NOMO-1 treated with dmso at 0.1 percent for 144 hours (cell line): ENCODE results near the gene UBE4A.
"Not testable (repeated sequence)": the region's sequence is repeated elsewhere in the genome, so short reads cannot be mapped to it uniquely, and the experiment has no call there.

Experiments
- DNase-seq: peaks from one replicate; lab custom pipeline; 2025; ENCODE audit not compliant: unreplicated experiment; lab: John Stamatoyannopoulos, UW

UBE4A gene

DNA sequence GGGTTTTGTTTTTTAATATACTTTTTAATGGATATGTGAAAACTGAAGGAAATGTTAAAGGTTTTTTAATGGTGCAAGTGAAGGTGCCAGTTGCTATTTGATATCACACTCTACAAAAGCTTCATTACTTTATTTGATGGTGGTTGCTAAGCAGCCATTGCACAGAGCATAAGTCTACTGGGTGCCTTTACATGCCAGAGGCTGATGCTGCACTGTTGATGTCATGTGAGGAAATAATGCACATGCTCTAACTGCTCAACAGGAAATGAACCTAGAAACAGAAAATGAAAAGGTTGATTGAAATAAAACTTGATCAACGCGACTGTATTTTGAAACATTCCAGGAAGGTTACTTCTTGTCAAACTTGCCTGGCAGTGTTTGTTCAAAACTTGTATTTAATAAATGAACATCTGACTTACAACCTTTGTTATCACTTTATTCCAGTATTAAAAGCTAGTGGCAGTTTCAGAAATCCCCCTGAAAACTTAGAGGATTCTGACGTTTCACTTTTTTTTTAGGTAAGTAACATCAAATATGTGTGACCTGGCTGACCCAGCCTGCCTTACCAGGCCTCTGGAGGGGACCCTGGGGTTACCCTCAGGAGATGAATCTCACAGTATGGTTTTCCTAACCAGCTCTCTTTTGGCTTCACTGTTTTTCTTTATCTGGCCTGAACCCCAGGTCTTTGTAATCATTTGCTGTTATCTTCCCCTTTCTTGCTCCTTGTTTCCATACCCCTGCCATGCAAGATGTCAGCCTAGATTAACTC, 39.6 kb downstream of the UBE4A start:
- no peak for DNase-seq

DNA sequence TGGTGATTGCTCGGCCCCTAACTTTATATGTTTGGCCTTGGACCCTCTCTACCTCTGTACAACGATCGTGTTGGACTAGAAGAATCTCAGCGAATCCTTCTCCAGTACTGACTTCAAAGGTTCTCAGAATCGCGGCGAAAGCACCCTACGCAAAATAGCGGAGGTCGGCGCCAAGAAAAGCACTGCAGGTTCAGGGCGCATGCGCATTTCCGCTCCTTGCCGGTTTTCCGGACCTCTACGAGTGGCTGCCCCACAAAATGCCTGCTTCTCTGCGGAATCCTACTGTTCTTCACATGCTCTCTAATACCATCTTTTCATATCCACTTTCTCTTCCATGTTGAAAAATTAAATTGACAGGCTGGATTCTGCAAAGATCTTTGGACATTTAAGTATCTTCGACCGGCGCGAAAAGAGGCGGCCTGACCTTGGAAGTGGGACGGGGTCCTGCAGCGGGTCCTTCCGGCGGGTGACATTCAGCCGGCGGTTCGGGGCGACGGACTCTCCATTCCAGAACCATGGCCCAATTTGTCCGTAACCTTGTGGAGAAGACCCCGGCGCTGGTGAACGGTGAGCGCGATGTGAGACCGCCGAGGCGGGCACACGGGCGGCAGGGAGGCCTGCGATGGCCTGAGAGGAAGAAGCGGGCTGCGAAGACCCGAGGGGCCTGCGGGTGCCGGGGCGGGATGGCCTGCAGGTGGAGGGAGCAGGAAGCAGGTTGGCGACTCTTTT, 41.9 kb downstream of the UBE4A start, which contains the start of gene ATP5MG:
Gene ATP5MG (plus strand): TSS at position 456 of the 729 bp plus-strand sequence. CDS start 60 bp downstream, at position 516.
- peak; percentile 88 for DNase-seq

DNA sequence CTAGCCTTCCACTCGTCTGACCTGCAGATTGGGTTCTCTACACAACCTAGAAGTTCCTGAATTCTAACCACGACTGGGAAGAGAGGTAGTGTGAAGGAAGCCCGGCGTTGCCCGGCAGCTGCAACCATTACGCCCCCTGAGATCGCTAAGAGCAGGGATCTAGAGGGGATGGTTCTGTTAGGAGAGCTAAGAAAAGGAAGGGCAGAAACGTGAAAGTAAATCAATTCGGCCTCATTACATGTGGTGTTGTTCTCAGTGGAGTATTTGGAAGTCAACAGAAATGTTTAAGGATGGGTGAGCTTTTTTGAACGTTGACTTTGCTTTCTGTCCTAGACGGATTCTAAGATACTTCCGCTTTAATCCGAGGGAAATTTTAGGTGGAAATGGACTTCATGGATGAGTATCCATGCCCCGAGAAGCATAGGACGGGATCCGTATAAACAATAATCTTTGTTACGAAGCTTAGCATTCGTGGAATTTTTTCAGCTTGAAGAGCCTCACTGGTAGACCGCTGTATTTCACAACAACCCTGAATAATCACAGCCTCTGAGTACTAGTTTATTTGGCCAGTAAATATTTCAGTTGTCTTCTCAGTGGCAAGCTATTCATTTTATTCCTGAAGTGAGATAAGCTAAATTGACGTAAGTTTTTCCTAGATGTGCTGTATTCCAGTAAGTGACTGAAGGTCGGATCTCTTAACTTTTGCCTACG, 42.6 kb downstream of the UBE4A start:
- no peak for DNase-seq

DNA sequence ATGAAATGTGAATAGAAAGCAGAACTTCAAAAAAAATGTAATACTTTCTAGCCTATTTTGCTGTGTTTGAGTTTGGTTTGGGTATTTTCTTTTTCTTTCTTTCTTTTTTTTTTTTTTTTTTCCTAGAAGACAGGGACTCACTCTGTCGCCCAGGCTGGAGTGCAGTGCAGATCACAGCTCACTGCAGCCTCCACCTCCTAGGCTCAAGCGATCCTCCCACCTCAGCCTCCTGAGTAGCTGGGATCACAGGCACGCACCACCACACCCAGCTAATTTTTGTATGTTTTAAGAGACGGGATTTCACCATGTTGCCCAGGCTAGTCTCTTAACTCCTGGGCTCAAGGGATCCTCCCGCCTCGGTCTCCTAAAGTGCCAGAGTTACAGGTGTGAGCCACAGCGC, 43.2 kb downstream of the UBE4A start:
- not testable (repeated sequence) for DNase-seq

DNA sequence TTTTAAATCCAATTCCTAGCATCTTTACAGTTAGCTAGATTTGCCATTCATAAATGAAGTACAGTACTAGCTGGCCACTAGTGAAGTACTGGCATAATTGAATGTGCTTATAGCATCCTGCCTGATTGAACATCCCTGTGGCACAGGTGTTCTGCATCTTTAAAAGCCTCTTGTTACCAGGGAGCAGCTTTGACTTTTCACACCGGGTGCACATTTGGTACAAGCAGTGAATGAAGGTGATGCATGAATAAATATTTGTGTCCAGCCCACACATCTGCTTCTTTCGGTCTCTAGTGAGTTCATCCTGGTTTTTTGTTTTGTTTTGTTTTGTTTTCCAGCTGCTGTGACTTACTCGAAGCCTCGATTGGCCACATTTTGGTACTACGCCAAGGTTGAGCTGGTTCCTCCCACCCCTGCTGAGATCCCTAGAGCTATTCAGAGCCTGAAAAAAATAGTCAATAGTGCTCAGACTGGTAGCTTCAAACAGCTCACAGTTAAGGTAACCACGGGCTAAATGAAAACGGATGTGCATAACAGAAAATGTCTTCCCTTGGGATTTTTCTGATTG, 47.3 kb downstream of the UBE4A start:
- no peak for DNase-seq

DNA sequence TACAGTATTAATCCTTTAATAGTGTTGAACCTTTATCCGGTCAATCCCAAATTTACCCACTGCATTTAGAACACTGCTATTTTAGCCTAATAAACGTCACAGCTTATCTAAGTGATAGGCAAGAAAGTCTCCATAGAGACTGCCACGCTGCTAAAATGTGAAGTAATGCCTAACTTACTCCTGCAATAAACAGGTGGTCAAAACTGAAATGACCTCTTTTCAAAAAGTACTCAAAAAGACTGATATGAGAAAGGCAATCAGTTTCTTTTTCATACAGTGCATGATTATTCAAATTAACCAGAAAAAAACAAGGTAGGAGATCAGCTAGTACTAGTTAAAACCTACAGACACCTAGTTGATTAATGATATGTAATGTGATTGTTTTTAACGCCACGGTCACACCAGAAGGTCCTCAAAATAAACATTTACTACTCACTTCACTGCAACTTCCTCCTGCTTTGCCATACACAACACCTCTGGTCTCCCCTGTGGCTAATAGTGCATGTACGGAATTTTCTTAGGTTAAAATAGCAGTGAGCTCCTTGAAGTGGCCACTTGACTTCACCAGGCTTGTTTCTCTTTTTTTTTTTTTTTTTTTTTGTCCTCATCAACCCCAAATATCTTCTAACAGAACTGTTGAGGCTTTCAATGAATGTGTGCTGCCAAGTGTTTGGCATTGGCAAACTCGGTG, 50.8 kb downstream of the UBE4A start:
- DNase-seq: no peak

DNA sequence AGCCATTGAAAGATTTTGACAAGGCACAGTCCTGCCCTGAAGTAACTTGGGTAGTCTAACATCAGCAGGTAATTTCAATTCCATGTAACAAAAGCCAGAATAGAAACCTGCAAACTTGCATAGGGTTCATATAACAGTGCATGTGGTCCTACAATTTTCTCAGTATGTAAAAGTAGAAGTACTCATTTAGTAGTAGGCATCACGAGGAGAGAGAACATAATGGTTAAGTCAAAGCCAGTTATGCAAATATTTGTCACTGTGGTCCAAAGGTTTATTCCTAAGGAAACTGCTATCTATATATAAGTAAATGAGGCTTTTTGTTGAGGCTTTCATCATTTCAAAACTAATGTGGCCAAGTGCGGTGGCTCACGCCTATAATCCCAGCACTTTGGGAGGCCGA, 52.1 kb downstream of the UBE4A start:
- no peak for DNase-seq

DNA sequence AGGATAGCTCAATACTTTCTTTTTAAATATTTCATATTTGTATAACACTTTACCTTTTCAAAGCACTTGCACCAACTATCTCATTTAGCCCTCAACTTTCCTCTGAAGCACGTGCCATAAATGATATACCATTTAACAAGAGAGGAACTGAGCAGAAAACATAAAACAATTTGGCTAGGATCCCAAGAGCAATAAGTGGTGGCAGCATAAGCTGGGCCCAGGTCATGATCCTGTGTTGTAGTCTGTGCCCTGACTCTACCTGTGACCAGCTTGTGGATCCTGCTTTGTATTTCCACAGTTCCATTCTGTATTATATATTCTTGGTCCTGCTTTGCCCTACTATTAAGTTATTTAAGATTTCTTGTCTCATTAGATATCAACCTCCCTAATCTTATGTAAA, 53.5 kb downstream of the UBE4A start:
- no peak for DNase-seq

DNA sequence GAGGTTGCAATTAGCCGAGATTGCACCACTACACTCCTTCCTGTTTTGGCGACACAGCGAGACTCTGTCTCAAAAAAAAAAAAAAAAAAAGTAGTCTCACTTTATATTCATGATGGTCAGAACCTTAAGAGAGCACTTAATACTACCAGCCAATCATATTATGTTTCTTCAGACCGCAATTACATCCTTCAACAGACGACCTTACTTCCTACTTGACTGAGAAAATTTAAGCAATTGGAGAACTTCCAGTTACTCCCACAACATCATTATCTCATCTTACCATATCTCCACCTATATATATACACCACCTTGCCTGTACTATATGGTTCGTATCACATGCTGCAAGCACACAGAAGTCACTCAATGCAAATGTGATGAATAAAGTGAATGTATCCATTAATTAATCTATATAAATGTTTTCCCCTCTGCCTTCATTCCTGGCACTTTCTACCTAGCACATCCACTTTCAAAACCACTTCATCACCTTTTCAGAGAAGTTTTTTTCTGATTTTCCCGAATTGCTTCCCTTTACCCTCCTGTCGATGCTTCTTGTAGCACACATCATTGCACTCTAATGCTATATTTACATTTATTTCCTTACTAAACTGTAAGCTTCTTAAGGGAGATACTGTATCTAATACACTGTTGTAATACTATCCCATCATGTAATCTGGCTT, 55.8 kb downstream of the UBE4A start:
- no peak for DNase-seq

DNA sequence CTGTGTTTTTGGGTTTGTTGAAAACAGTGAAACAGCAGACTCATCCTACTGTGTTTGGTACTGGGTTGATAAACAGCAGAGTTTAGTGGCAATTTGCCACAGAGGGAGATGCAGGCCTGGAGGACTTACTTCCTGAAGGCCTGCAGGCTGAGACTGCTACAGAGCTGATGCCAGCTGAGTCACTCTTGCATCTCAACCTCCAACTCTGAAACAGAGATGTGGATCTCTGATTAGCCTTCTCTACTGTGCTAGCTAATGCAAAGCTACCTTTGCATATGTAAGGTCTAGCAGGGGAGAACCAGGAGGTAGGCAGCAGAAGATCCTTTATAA, 56.3 kb downstream of the UBE4A start:
- no peak for DNase-seq

DNA sequence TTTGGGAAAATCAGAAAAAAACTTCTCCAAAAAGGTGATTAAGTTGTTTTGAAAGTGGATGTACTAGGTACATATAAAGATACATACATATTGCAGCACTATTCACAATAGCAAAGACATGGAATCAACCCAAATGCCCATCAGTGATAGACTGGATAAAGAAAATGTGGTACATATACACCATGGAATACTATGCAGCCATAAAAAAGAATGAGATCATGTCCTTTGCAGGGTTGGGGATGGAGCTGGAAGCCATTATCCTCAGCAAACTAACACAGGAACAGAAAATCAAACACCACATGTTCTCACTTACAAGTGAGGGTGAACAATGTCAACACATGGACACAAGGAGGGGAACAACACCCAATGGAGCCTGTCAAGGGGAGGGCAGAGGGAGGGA, 57.5 kb downstream of the UBE4A start:
- DNase-seq: not testable (repeated sequence)

DNA sequence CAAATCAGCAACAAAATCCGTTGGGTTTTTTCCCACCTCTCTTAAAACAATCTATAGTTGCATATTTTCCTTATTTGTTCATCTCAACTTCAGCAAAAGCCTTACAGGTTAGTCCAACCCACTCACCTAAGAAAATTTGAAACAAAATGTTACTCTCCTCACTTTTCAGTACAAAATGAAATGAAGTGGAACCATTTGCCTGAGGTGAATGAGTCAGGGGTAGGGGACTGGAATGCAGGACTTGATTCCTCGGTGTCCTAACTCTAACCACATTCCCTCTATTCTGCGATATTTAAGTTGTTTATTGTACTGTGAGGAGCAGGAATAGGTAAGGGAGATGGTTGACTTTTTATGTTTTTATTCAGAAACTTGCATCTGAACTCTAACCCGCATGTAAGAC, 58.4 kb downstream of the UBE4A start:
- DNase-seq: no peak

DNA sequence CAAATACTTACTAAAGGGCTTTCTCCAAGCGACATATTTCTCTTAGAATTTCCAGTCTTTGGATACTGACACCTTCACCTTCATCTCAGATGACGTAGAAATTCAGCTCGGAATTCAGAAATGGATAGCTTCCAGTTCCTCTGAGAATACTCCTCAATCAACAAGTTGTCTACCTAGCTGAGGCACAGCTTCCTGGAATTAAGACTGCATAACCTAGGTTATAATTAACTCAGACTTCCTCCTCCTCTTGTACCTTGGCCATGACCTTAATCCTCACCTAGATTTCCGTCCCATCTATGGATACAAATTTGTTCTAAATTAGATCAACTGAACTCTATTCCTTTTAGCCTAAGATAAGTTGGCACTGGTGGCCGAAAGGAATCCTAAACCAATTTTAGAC, 59.4 kb downstream of the UBE4A start:
- no peak for DNase-seq

DNA sequence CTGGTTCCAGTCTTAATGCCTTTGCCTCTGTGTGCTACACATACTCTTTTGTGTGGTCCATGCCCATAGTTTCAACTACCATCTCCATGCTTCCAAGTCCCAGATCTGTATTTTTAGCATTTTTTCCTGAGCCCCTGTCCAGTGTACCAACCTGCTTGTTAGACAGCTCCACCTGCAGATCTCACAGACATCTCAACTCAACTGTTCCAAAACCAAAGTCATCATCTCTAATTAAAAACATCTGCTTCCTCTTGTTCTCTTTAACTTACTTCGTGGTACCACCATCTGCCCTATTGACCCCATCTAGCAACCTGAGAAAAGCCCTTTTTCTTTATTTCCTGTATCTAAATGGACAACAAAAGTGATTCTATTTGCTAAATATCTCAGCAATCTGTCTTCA, 68.3 kb downstream of the UBE4A start:
- DNase-seq: no peak

DNA sequence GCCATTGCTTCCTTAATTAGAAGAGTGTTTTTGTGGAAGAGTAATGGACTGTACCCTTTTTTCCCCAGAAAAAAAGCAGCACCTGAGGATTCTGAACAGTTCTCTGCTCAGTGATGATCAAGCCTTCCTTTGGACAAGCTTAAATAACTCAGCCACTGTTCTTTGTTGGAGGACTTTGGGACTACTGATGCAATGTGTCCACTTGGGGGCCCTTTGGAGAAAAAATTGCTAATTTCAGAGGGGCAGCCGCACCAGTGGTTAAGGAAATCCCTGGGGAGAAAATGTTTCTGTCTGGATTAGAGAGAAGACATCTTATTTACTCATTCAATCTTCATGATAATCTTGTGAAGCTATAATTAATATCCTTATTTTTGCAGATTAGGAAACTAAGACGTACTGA, 71.6 kb downstream of the UBE4A start:
- no peak for DNase-seq

DNA sequence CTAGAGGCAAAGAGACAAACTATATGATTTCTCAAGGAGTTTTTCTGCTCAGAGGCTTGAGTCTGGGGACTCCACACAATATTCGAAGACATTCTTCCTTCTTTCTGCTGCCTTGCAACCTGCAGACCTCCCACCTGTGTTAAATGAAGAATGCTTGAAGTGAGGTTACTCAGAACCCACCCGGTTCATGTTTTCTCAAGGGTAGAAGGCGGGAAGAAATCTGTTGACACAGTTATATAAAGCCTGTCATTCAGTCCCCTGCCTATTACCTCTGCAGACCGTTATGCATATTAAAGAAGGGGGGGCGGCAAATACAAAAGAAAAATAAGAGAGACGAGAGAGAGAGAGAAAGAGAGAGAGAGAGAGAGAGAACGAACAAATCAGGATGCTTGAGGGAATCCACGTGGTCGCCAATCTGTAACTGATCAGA, 74.7 kb downstream of the UBE4A start:
- DNase-seq: no peak

DNA sequence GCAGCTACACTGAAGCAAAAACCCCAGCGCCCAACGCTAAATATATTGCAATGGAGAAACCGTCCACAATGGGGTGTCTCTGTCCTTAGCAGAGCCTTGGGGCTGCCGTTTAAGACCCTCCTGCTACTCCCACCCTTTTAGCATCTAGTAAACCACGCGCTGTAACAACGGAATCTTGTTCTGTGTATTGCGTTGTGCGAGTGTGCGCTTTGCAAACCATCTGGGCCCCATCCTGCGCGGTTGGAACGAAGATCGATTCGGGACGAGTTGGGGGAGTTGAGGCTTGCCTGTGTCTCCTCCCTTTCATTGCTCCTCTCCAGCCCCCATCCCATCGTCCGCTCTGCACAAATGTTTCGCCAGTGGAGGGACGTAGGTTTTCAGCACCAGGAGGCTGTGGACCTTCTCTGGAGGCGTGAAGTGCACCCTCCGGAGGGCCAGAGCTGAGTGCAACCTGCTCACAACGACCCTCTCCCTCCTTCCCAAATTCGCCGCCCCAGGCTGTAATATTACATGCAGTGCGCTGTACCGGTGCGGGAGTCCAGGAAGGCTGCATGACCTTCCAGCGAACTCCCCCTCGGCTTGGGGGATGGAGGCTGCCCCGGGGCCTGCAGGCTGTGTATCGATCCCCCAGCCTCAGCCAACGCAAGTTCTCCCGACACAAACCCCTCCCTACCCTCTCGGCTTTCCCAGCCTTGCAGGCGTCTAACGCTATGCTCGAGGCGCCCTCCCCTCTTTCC, 75.3 kb downstream of the UBE4A start:
- no peak for DNase-seq

DNA sequence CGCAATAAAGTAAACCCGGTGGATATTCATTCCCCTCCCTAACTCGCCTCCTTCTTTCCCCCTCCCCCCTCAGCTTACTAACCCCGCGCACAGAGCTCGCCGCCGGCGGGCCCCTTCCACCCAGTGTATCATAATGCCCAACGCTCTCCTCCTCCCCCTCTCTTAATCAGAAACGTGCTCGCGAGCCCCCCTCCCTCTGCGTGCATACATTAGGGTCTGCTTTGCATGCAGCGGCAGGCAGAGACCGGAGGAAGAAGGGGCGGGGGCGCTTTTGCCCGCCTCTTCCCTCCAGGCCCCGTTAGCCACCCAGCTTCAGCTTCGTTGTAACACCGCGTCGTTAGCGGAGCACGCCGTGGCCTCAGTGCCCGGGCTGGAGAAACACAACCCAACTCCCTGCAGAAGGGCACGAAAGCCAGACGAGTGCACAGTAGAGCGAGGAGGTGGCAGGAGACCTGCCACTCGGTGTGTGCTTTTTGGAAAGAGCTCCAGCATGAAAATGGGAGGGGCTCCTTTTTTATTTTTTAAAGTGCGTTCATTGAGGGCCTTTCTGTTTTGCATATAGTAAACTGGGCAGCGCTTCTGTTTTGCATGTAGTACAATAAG, 76.0 kb downstream of the UBE4A start:
- peak; percentile 46 for DNase-seq

DNA sequence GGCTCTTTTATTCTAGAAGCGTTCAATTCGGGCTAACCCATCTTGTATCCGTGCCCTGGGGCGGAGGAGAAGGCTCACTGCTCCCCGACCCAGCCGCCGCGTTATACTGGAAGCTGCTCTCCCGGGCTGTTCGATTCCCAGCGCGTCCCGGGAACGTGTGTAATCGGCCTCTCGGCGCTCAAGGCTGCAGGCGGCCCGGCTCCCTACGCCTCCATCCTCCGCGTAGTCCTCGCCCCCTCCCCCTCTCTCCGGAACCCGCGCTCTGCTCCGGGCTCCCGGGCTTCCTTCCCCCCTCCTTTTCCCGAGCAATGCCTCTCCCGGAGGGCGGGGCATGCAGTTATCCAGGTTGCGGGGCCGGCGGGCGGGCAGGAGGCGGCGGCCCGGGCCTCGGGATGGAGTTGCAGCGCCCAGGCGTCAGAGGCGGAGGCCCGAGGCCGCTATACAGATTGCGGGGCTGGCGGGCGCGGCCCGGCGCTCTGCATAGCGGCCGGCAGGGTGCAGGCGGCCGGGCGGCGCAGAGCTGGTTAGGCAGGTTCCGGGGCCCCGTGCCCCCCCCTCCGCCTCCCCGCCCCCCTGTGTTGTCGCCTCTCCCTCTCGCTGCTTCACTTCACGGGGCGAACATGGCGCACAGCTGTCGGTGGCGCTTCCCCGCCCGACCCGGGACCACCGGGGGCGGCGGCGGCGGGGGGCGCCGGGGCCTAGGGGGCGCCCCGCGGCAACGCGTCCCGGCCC, 76.7 kb downstream of the UBE4A start, which contains the start of gene KMT2A:
Gene KMT2A (plus strand): TSS at position 600 of the 732 bp plus-strand sequence. CDS start 21 bp downstream, at position 621.
- peak; percentile 91 for DNase-seq
